ENCODE results near the gene AKAP6. TPM values are rescaled to one million over a fixed set of nuclear protein-coding genes. Genes with fewer than 3 reads are reported as not detected.

Gene AKAP6
- total and polyA plus RNA-seq, 10 of the 15 experiments (the other 5 are each of a cell fraction or from before 2014, with no cell fraction given) = 0.35 to 5.9 (median 2.2) TPM

DNA sequence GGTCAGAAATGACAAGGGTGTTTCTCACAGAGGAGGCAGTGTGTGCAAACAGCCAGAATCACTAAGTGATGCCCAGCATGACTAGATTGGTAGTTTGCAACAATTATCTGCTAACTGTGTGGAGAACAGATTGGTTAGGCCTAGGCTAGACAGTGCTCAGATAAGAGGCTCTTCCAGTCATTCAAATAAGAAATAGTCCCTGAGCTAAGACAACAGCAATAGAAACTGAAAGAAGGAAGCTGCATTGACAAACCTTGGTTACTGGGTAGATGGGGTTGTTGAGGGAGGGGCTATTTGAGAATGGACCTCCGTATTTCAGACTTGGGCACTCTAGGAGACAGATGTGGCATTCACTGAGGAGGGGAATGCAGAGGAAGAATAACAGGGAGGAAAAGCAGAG lies 354.6 kb downstream of the AKAP6 start:
- ATAC-seq (peak; percentile 87), FAIRE-seq (no peak), DNase-seq (ENCODE audit: low read depth, low spot score) (no peak)
- H2AFZ ChIP-seq (ENCODE audit: control insufficient read depth, low read depth, low read length) = peak overlapping the region; percentile 8
- no peaks in the 10 kb centered on the region for H3K79me2 ChIP-seq (ENCODE audit: control insufficient read depth, insufficient read depth, low read length)
- no peak overlapping the region for H3K4me3 ChIP-seq
- SMC1A ChIA-PET (ENCODE audit: uncharacterized antibody, unreplicated experiment) = no interaction called here
- CTCF ChIA-PET = interaction anchor here (1.0 kb wide), 1 partner anchor 54 kb away, joined by 3 read pairs; no protein-coding TSS in a partner anchor
- POLR2A ChIA-PET = interaction anchor here (0.6 kb wide), 1 partner anchor 1890 kb away, joined by 3 read pairs; no protein-coding TSS in a partner anchor
- no TSS peak for BruUV-seq (replicated peaks)
- no peaks in the 10 kb centered on the region for H3K9me3 ChIP-seq (replicated peaks; ENCODE audit: control insufficient read depth, insufficient read depth, low read length)
- TF ChIP-seq POLR2A (IDR thresholded peaks at IDR 0.05; ENCODE audit: low read depth, low read length) (no peak), PKNOX1 (IDR thresholded peaks at IDR 0.05) (peak; percentile 27; the same call in 1 of the 2 replicates), RCOR1 (conservative IDR thresholded peaks at IDR 0.05; ENCODE audit: low read depth, low read length) (no peak)
- intact Hi-C loops (cut with micrococcal nuclease; ENCODE audit: unreplicated experiment) (no loop called here), in situ Hi-C loops (cut with MboI) (no loop called here)
- H3K36me3 ChIP-seq (ENCODE audit: control insufficient read depth in 2 of 2, insufficient read depth in 2 of 2, low read length in 1 of 2) = no peaks in the 10 kb centered on the region
- no peak overlapping the region for H3K27ac ChIP-seq (ENCODE audit: control insufficient read depth, insufficient read depth)
- no peaks in the 10 kb centered on the region for H3K27me3 ChIP-seq (replicated peaks in 1 of 2; ENCODE audit: control insufficient read depth in 2 of 2, insufficient read depth in 2 of 2, low read length in 1 of 2)
- H3K9ac ChIP-seq (ENCODE audit: control insufficient read depth, insufficient read depth, low read length) = no peak overlapping the region
- RAD21 ChIA-PET (ENCODE audit: unreplicated experiment) = interaction anchor here (0.8 kb wide), 1 partner anchor 26 kb away, joined by 3 read pairs; no protein-coding TSS in a partner anchor
- 0% methylated on average over 1 of the region's 1 CpG for WGBS (ENCODE audit: insufficient coverage, insufficient replicate concordance, low lambda C conversion rate, missing lambda C conversion rate)
- no peak overlapping the region for H3K4me2 ChIP-seq (ENCODE audit: control insufficient read depth, insufficient read depth)
- H4K20me1 ChIP-seq (ENCODE audit: control insufficient read depth, insufficient read depth) = no peaks in the 10 kb centered on the region
- H3K4me1 ChIP-seq (ENCODE audit: control insufficient read depth, insufficient read depth, low read length) = no peaks in the 10 kb centered on the region

DNA sequence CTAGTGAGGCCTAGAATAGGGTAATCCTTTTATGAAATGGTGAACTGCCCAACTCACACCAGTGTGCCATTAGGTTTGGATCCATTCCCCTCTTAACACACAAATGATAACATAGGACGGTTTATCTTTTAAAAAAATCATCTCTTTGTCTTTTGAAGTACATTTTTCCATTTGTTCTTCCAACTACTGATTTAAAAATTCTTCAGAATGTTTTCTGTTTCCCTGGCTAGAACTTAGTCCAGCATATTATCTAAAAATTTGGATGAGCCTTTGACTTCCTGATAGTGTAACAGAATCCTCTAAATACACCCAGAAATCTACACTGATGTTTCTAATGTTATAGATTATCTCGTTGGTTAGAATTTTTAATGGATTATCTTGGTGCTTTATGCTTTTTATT lies 359.8 kb downstream of the AKAP6 start:
- 24% methylated on average over 2 of the region's 2 CpGs for WGBS (ENCODE audit: insufficient coverage, insufficient replicate concordance, low lambda C conversion rate, missing lambda C conversion rate)
- Histone ChIP-seq H3K4me3 (no peak overlapping the region), H3K79me2 (ENCODE audit: control insufficient read depth, insufficient read depth, low read length) (no peaks in the 10 kb centered on the region), H2AFZ (ENCODE audit: control insufficient read depth, low read depth, low read length) (no peak overlapping the region), H3K4me2 (ENCODE audit: control insufficient read depth, insufficient read depth) (no peak overlapping the region), H3K4me1 (ENCODE audit: control insufficient read depth, insufficient read depth, low read length) (no peaks in the 10 kb centered on the region), H3K27ac (ENCODE audit: control insufficient read depth, insufficient read depth) (no peak overlapping the region), H3K36me3 (ENCODE audit: control insufficient read depth in 2 of 2, insufficient read depth in 2 of 2, low read length in 1 of 2) (no peaks in the 10 kb centered on the region), H3K27me3 (replicated peaks in 1 of 2; ENCODE audit: control insufficient read depth in 2 of 2, insufficient read depth in 2 of 2, low read length in 1 of 2) (no peaks in the 10 kb centered on the region), H3K9ac (ENCODE audit: control insufficient read depth, insufficient read depth, low read length) (no peak overlapping the region), H3K9me3 (replicated peaks; ENCODE audit: control insufficient read depth, insufficient read depth, low read length) (no peaks in the 10 kb centered on the region), H4K20me1 (ENCODE audit: control insufficient read depth, insufficient read depth) (no peaks in the 10 kb centered on the region)
- RAD21 ChIA-PET (ENCODE audit: unreplicated experiment) = no interaction called here
- TF ChIP-seq MTA2 (IDR thresholded peaks at IDR 0.05; ENCODE audit: low read depth) (no peak), ZBED1 (IDR thresholded peaks at IDR 0.05; ENCODE audit: borderline replicate concordance) (no peak), YY1 (IDR thresholded peaks at IDR 0.05; ENCODE audit: low read depth, low read length) (no peak), HDAC6 (IDR thresholded peaks at IDR 0.05; ENCODE audit: unreplicated experiment) (no peak), NR2C1 (IDR thresholded peaks at IDR 0.05) (no peak), TCF12 (IDR thresholded peaks at IDR 0.05; ENCODE audit: low read depth, low read length) (no peak), SREBF2 (IDR thresholded peaks at IDR 0.05; ENCODE audit: low read length) (no peak), EGR1 (IDR thresholded peaks at IDR 0.05; ENCODE audit: borderline replicate concordance in 1 of 2, low read depth in 2 of 2, low read length in 2 of 2) (no peak), STAT3 (IDR thresholded peaks at IDR 0.05; ENCODE audit: low read depth, low read length) (no peak), NR2C2 (IDR thresholded peaks at IDR 0.05; ENCODE audit: borderline replicate concordance, control insufficient read depth, insufficient read length, low read depth) (no peak), SMAD1 (IDR thresholded peaks at IDR 0.05; ENCODE audit: low read depth, partially characterized antibody) (no peak), BCL11A (IDR thresholded peaks at IDR 0.05; ENCODE audit: low read depth, low read length) (no peak)
- intact Hi-C loops (cut with micrococcal nuclease; ENCODE audit: unreplicated experiment) = no loop called here
- CTCF ChIA-PET = no interaction called here
- SMC1A ChIA-PET (ENCODE audit: uncharacterized antibody, unreplicated experiment) = no interaction called here
- in situ Hi-C loops (cut with MboI) = no loop called here
- POLR2A ChIA-PET = no interaction called here
- BruUV-seq (replicated peaks) = no TSS peak
- ATAC-seq = no peak
- DNase-seq (ENCODE audit: low read depth, low spot score) = no peak
- no peak for FAIRE-seq
